Hepatocyte (in vitro differentiated cells): Measurements from ENCODE around the gene SLC6A1.

Experiments used
- CTCF ChIP-seq: fragments of 200-600 bp; sonication (generic); IDR thresholded peaks from 2 replicates; pipeline ENCODE4 v1.5.1; 2016; ENCODE audit warnings: antibody characterized with exemption, mild to moderate bottlenecking; ENCODE audit not compliant: poor library complexity
- EZH2 ChIP-seq: fragments of 200-600 bp; sonication (generic); IDR thresholded peaks from 2 replicates; pipeline ENCODE4 v1.6.1; 2016; ENCODE audit warnings: antibody characterized with exemption, mild to moderate bottlenecking, borderline replicate concordance

- no peak for TF ChIP-seq EZH2
- no peak for TF ChIP-seq CTCF
Observed at GRCh38 chr3:11084098-11084497, 91.5 kb downstream of the SLC6A1 start.
